GM12892 (cell line): ENCODE data around the gene ADGRA3.

ENCODE experiments used
- POLR2A ChIP-seq: IDR thresholded peaks from 2 replicates; pipeline ENCODE4 v1.6.1; 2011; ENCODE audit warnings: low read depth, low read length, control low read depth
- POLR2AphosphoS5 ChIP-seq: IDR thresholded peaks from 2 replicates; pipeline ENCODE4 v1.6.1; 2011; ENCODE audit warnings: low read depth, low read length, control low read depth

- no peak for TF ChIP-seq POLR2A
- TF ChIP-seq POLR2AphosphoS5, result no peak
Observed at GRCh38 chr4:22408474-22408873, 107.4 kb downstream of the ADGRA3 start.
